H1 (cell line): Measurements from ENCODE around the gene GRID1. TPM values are rescaled to one million over a fixed set of nuclear protein-coding genes. Genes with fewer than 3 reads are reported as not detected.

ENCODE experiments used
- CTCF ChIA-PET: fragments of 300-600 bp; sonication (Branson Sonifier 250); formaldehyde crosslinking; loops from one replicate; lab custom pipeline; 2021; ENCODE audit not compliant: partially characterized antibody; lab: Charles Lee
- POLR2A ChIA-PET: fragments of 300-600 bp; sonication (Branson Sonifier 250); formaldehyde crosslinking; loops from one replicate; lab custom pipeline; 2021; ENCODE audit warnings: inconsistent platforms; ENCODE audit not compliant: partially characterized antibody; lab: Charles Lee
- DNase-seq, 2 experiments: peaks; one replicate each; pipeline versions ENCODE4 v3.0.0 to v3.0.0-alpha.2; 2010 to 2022; ENCODE audit warnings: low spot score in 2 of 2, low read depth in 1 of 2, mixed read lengths in 1 of 2
- FAIRE-seq: peaks from 2 replicates; lab custom pipeline; 2011; peaks lifted over from hg19 to GRCh38; lab: Jason Lieb, UNC
- H2AFZ ChIP-seq: 2 replicates; pipeline ENCODE4 v1.8.1; 2012; ENCODE audit warnings: low read length, inconsistent platforms
- H2AK5ac ChIP-seq: 2 replicates; pipeline ENCODE4 v1.6.1; 2013; ENCODE audit warnings: low read depth, low read length
- H2BK120ac ChIP-seq: replicated peaks from 2 replicates; pipeline ENCODE3; 2013; ENCODE audit warnings: low read depth, low read length, inconsistent platforms
- H2BK12ac ChIP-seq: 2 replicates; pipeline ENCODE4 v1.6.1; 2013; ENCODE audit warnings: low read depth, low read length
- H2BK15ac ChIP-seq: 2 replicates; pipeline ENCODE4 v1.6.1; 2013; ENCODE audit warnings: low read length
- H2BK20ac ChIP-seq: 2 replicates; pipeline ENCODE4 v1.6.1; 2013; ENCODE audit warnings: low read length
- H2BK5ac ChIP-seq: 2 replicates; pipeline ENCODE4 v1.6.1; 2013; ENCODE audit warnings: low read depth, low read length
- H3K14ac ChIP-seq: 2 replicates; pipeline ENCODE4 v1.6.1; 2013; ENCODE audit warnings: inconsistent platforms; ENCODE audit not compliant: insufficient read length
- H3K18ac ChIP-seq: 2 replicates; pipeline ENCODE4 v1.6.1; 2013; ENCODE audit warnings: low read length; ENCODE audit errors: extremely low read depth
- H3K23ac ChIP-seq: 2 replicates; pipeline ENCODE4 v1.6.1; 2013; ENCODE audit warnings: inconsistent platforms; ENCODE audit not compliant: insufficient read length
- H3K23me2 ChIP-seq: 2 replicates; pipeline ENCODE4 v1.6.1; 2013; ENCODE audit warnings: low read depth, low read length
- H3K27ac ChIP-seq: 2 replicates; pipeline ENCODE4 v1.6.1; 2011; ENCODE audit warnings: low read depth, low read length, inconsistent platforms
- H3K27me3 ChIP-seq, 4 experiments: replicated peaks in 1 of 4; 1 replicate in 1 of 4; 2 replicates in 3 of 4; pipeline versions ENCODE4 v1.6.1 to v1.8.1; 2011 to 2013; ENCODE audit warnings: low read length in 3 of 4, mild to moderate bottlenecking in 3 of 4, inconsistent platforms in 2 of 4, mixed read lengths in 2 of 4, moderate library complexity in 1 of 4; ENCODE audit not compliant: control insufficient read depth in 3 of 4, insufficient read depth in 3 of 4; ENCODE audit errors: extremely low read depth in 1 of 4
- H3K36me3 ChIP-seq, 4 experiments: 2 replicates each; pipeline versions ENCODE4 v1.6.1 to v1.8.1; 2011 to 2013; ENCODE audit warnings: mild to moderate bottlenecking in 4 of 4, low read length in 3 of 4, moderate library complexity in 2 of 4, control low read depth in 1 of 4, inconsistent platforms in 1 of 4; ENCODE audit not compliant: insufficient read depth in 4 of 4, control insufficient read depth in 2 of 4
- H3K4ac ChIP-seq: replicated peaks from 2 replicates; pipeline ENCODE3; 2013; ENCODE audit warnings: low read length, low read depth, mixed read lengths, inconsistent platforms; ENCODE audit not compliant: insufficient read length
- H3K4me1 ChIP-seq, 4 experiments: replicated peaks in 1 of 4; 1 replicate in 1 of 4; 2 replicates in 3 of 4; pipeline versions ENCODE4 v1.6.1 to v1.8.1; 2011 to 2013; ENCODE audit warnings: low read length in 3 of 4, inconsistent platforms in 2 of 4, mixed read lengths in 1 of 4; ENCODE audit not compliant: insufficient read depth in 4 of 4, control insufficient read depth in 3 of 4
- H3K4me2 ChIP-seq, 2 experiments: 2 replicates each; pipeline versions ENCODE4 v1.6.1 to v1.8.1; 2011 to 2013; ENCODE audit warnings: low read depth in 2 of 2, low read length in 2 of 2, control low read depth in 1 of 2, inconsistent platforms in 1 of 2, mild to moderate bottlenecking in 1 of 2; ENCODE audit not compliant: insufficient read depth in 1 of 2
- H3K4me3 ChIP-seq, 4 experiments: fragments of 200-600, 300-600 bp in 1 of 4; sonication (generic), shearing (Covaris generic), sonication (Bioruptor Twin) in 1 of 4; 2 replicates each; pipeline versions ENCODE4 v1.5.1 to v1.8.1; 2011 to 2016; ENCODE audit warnings: low read length in 4 of 4, low read depth in 3 of 4, control low read depth in 2 of 4, inconsistent platforms in 2 of 4, mild to moderate bottlenecking in 2 of 4, mixed read lengths in 1 of 4, moderate library complexity in 1 of 4; ENCODE audit not compliant: insufficient read depth in 2 of 4; ENCODE audit errors: extremely low read depth in 1 of 4
- H3K56ac ChIP-seq: replicated peaks from 2 replicates; pipeline ENCODE3; 2013; ENCODE audit warnings: low read depth, mild to moderate bottlenecking, mixed read lengths, low read length, inconsistent platforms; ENCODE audit not compliant: insufficient read length
- H3K79me1 ChIP-seq: 2 replicates; pipeline ENCODE4 v1.6.1; 2013; ENCODE audit warnings: low read depth, low read length, control low read depth
- H3K79me2 ChIP-seq, 2 experiments: 2 replicates each; pipeline versions ENCODE4 v1.6.1 to v1.8.1; 2012 to 2013; ENCODE audit warnings: low read length in 2 of 2, mild to moderate bottlenecking in 2 of 2, inconsistent platforms in 1 of 2; ENCODE audit not compliant: insufficient read depth in 2 of 2, control insufficient read depth in 1 of 2
- H3K9ac ChIP-seq, 4 experiments: replicated peaks in 1 of 4; 1 replicate in 1 of 4; 2 replicates in 3 of 4; pipeline versions ENCODE4 v1.6.1 to v1.8.1; 2011 to 2013; ENCODE audit warnings: low read depth in 3 of 4, low read length in 3 of 4, control low read depth in 2 of 4, mild to moderate bottlenecking in 2 of 4, moderate library complexity in 2 of 4, inconsistent platforms in 1 of 4; ENCODE audit errors: extremely low read depth in 1 of 4
- H3K9me3 ChIP-seq, 2 experiments: 2 replicates each; pipeline versions ENCODE4 v1.6.1 to v1.8.1; 2012 to 2013; ENCODE audit warnings: mild to moderate bottlenecking in 2 of 2, moderate library complexity in 2 of 2, control low read depth in 1 of 2, inconsistent platforms in 1 of 2, low read depth in 1 of 2, low read length in 1 of 2, mixed read lengths in 1 of 2; ENCODE audit not compliant: insufficient read depth in 2 of 2
- H4K20me1 ChIP-seq, 2 experiments: replicated peaks in 1 of 2; 2 replicates each; pipeline versions ENCODE3 to v1.8.1; 2011 to 2013; ENCODE audit warnings: inconsistent platforms in 2 of 2, low read length in 2 of 2, mild to moderate bottlenecking in 1 of 2; ENCODE audit not compliant: insufficient read depth in 2 of 2, control insufficient read depth in 1 of 2
- H4K5ac ChIP-seq: 2 replicates; pipeline ENCODE4 v1.6.1; 2013; ENCODE audit warnings: low read length, low read depth, mixed read lengths, inconsistent platforms; ENCODE audit not compliant: insufficient read length
- H4K8ac ChIP-seq: 2 replicates; pipeline ENCODE4 v1.8.0; 2013; ENCODE audit warnings: mild to moderate bottlenecking, moderate library complexity, low read length, inconsistent platforms; ENCODE audit not compliant: insufficient read depth; ENCODE audit errors: extremely low read depth
- H4K91ac ChIP-seq: replicated peaks from 2 replicates; pipeline ENCODE3; 2013; ENCODE audit warnings: low read length, mixed read lengths, inconsistent platforms; ENCODE audit not compliant: insufficient read length
- BRCA1 ChIP-seq: IDR thresholded peaks from 2 replicates; pipeline ENCODE4 v1.6.1; 2012; ENCODE audit warnings: low read depth, low read length, improper control_type of control experiment
- CTBP2 ChIP-seq: IDR thresholded peaks from 2 replicates; pipeline ENCODE4 v1.7.0; 2011; ENCODE audit warnings: borderline replicate concordance, mild to moderate bottlenecking, moderate library complexity, mixed read lengths, low read length; ENCODE audit not compliant: insufficient read depth, insufficient read length
- EZH2 ChIP-seq: fragments of 200-600 bp; sonication (generic); IDR thresholded peaks from 2 replicates; pipeline ENCODE4 v1.7.1; 2012; ENCODE audit warnings: low read depth, mild to moderate bottlenecking, moderate library complexity, low read length, inconsistent platforms; ENCODE audit not compliant: severe bottlenecking
- RBBP5 ChIP-seq: IDR thresholded peaks from 2 replicates; pipeline ENCODE4 v1.7.1; 2012; ENCODE audit warnings: low read depth, mild to moderate bottlenecking, inconsistent platforms, low read length, moderate library complexity, borderline replicate concordance
- RXRA ChIP-seq: IDR thresholded peaks from 2 replicates; pipeline ENCODE4 v1.6.1; 2011; ENCODE audit warnings: low read depth, mild to moderate bottlenecking, low read length, moderate library complexity; ENCODE audit not compliant: insufficient read depth
- SIRT6 ChIP-seq: IDR thresholded peaks from one replicate; pipeline ENCODE4 v1.7.1; 2012; ENCODE audit warnings: low read length, inconsistent platforms
- SP2 ChIP-seq: IDR thresholded peaks from 2 replicates; pipeline ENCODE4 v1.6.1; 2012; ENCODE audit warnings: mild to moderate bottlenecking, low read length, inconsistent platforms
- TAF1 ChIP-seq: IDR thresholded peaks from 2 replicates; pipeline ENCODE4 v1.6.1; 2011; ENCODE audit warnings: mild to moderate bottlenecking, low read depth, low read length
- TAF7 ChIP-seq: optimal IDR thresholded peaks from 2 replicates; pipeline ENCODE3; 2011; ENCODE audit warnings: low read depth, mild to moderate bottlenecking, inconsistent platforms, low read length, moderate library complexity, borderline replicate concordance
- TBP ChIP-seq: IDR thresholded peaks from 2 replicates; pipeline ENCODE4 v1.6.1; 2011; ENCODE audit warnings: low read depth, low read length, improper control_type of control experiment
- YY1 ChIP-seq: IDR thresholded peaks from 2 replicates; pipeline ENCODE4 v1.6.1; 2011; ENCODE audit warnings: low read depth, mild to moderate bottlenecking, low read length
- WGBS, 2 experiments: shearing (Covaris generic) in 1 of 2; methylation state at CpG; one replicate each; pipeline versions ENCODE4 v1.1.6 to v1.1.7; 2013 to 2015; ENCODE audit warnings: low lambda C conversion rate in 2 of 2, mixed read lengths in 2 of 2, inconsistent platforms in 1 of 2, low coverage in 1 of 2, missing lambda C conversion rate in 1 of 2; ENCODE audit not compliant: insufficient replicate concordance in 2 of 2, insufficient coverage in 1 of 2, insufficient read length in 1 of 2; ENCODE audit errors: extremely low coverage in 1 of 2, missing lambda C conversion rate in 1 of 2; 5-methylcytosine and 5-hydroxymethylcytosine counted together
- polyA plus RNA-seq, 7 experiments: library from polyadenylated mRNA; depleted of rRNA in 3 of 7; stranded (reverse) in 5 of 7; unstranded in 2 of 7; fragments of >200 nt in 5 of 7; fragments of 200-250 nt in 2 of 7; gene quantifications; 1 replicate in 5 of 7; 2 replicates in 1 of 7; 4 replicates in 1 of 7; pipeline versions ENCODE4 v1.2.1 to v1.2.3, GENCODE V29; 2011 to 2013; ENCODE audit warnings: missing spikeins in 2 of 7, mixed read lengths in 2 of 7
- total RNA-seq: library from RNA; stranded (reverse); fragmentation: NEBNext Ultra II Directional; extraction: Animal tissue kit (Norgen Biotek cat#: 25700); gene quantifications from 2 replicates; pipeline ENCODE4 v1.2.1, GENCODE V29; 2021
- TF ChIP-seq, protein P1 (sequence below), 3 experiments: IDR thresholded peaks; 1 replicate in 2 of 3; 2 replicates in 1 of 3; pipeline versions ENCODE4 v1.5.1 to v1.6.1; 2011; ENCODE audit warnings: low read length in 3 of 3, mild to moderate bottlenecking in 3 of 3, inconsistent platforms in 2 of 3, low read depth in 1 of 3, moderate library complexity in 1 of 3; ENCODE audit not compliant: insufficient read depth in 1 of 3; ENCODE audit errors: control extremely low read depth in 1 of 3

GRID1 gene
- total and polyA plus RNA-seq, 2 of the 8 experiments (the other 6 are each of a cell fraction or from before 2014, with no cell fraction given), result 0.22 to 0.30 TPM

DNA sequence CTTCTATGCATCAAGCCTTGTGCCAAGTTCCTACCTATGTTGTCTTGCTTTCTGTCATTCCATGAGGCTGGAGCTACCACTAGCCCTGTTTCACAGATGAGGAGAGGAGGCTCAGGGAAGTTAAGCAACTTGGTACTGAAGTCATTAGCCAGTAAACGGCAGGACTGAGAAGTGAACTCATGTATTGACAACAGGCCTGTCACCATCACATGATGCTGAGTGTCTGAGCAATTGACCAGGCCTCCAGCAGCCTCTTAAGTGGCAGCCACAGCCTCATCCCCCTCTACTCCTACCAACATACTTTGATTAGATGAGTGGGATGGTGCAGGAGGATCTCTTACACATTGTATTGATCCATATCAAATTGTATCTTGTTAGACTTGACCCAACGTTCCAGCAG lies 317.6 kb downstream of the GRID1 start:
- Histone ChIP-seq H2BK12ac (no peak overlapping the region), H3K4ac (no peak overlapping the region), H2AFZ (no peak overlapping the region), H4K5ac (no peak overlapping the region), H2BK5ac (no peak overlapping the region), H3K79me2 (no peaks in the 10 kb centered on the region), H2BK20ac (no peak overlapping the region), H2AK5ac (no peak overlapping the region), H3K14ac (no peak overlapping the region), H3K18ac (no peak overlapping the region), H3K27me3 (no peaks in the 10 kb centered on the region), H3K23ac (no peak overlapping the region), H3K9ac (no peak overlapping the region), H4K20me1 (no peaks in the 10 kb centered on the region), H3K23me2 (peaks cover 1% of the 10 kb centered on the region; the same call in 1 of the 2 replicates), H3K36me3 (no peaks in the 10 kb centered on the region), H3K4me3 (no peak overlapping the region), H3K4me1 (no peaks in the 10 kb centered on the region), H4K8ac (no peak overlapping the region), H3K79me1 (no peaks in the 10 kb centered on the region), H3K27ac (no peak overlapping the region), H3K56ac (no peak overlapping the region), H2BK120ac (no peak overlapping the region), H2BK15ac (no peak overlapping the region), H4K91ac (no peak overlapping the region), H3K4me2 (no peak overlapping the region), H3K9me3 (no peaks in the 10 kb centered on the region)
- ChIA-PET CTCF (interaction anchor here (1.0 to 1.5 kb wide), 2 partner anchors 13 to 14 kb away, joined by 3 to 6 read pairs; no protein-coding TSS in a partner anchor), POLR2A (no interaction called here)
- WGBS, 2 experiments, result 83% methylated on average over 2 of the region's 2 CpGs; no CpG with 5 or more reads in 1 of the 2 experiments
- FAIRE-seq (no peak), DNase-seq (no peak)
- TF ChIP-seq TAF1 (no peak), TBP (no peak), EZH2 (no peak), TAF7 (no peak), RXRA (no peak), SP2 (no peak), YY1 (no peak), CTBP2 (no peak), BRCA1 (no peak), SIRT6 (no peak), RBBP5 (no peak)
- TF ChIP-seq, protein P1, sequence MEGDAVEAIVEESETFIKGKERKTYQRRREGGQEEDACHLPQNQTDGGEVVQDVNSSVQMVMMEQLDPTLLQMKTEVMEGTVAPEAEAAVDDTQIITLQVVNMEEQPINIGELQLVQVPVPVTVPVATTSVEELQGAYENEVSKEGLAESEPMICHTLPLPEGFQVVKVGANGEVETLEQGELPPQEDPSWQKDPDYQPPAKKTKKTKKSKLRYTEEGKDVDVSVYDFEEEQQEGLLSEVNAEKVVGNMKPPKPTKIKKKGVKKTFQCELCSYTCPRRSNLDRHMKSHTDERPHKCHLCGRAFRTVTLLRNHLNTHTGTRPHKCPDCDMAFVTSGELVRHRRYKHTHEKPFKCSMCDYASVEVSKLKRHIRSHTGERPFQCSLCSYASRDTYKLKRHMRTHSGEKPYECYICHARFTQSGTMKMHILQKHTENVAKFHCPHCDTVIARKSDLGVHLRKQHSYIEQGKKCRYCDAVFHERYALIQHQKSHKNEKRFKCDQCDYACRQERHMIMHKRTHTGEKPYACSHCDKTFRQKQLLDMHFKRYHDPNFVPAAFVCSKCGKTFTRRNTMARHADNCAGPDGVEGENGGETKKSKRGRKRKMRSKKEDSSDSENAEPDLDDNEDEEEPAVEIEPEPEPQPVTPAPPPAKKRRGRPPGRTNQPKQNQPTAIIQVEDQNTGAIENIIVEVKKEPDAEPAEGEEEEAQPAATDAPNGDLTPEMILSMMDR (IDR thresholded peaks at IDR 0.05; ENCODE audit: control extremely low read depth in 1 of 3, insufficient read depth in 1 of 3, low read depth in 1 of 3, low read length in 3 of 3), result no peak
